Middle frontal gyrus (tissue), 1 donor: ENCODE measurements around the gene RTF2.

Experiments used
- DNase-seq: peaks from one replicate; pipeline ENCODE4 v3.0.0-alpha.2; 2015; ENCODE audit warnings: low spot score; ENCODE audit errors: extremely low spot score

The RTF2 gene

GRCh38 chr20:56468316-56469076 is at the start of gene RTF2:
Gene RTF2, plus strand, starts transcription at chr20:56468627. Its CDS starts 71 bp downstream, at chr20:56468698.
- peak; percentile 86 for DNase-seq

DNA sequence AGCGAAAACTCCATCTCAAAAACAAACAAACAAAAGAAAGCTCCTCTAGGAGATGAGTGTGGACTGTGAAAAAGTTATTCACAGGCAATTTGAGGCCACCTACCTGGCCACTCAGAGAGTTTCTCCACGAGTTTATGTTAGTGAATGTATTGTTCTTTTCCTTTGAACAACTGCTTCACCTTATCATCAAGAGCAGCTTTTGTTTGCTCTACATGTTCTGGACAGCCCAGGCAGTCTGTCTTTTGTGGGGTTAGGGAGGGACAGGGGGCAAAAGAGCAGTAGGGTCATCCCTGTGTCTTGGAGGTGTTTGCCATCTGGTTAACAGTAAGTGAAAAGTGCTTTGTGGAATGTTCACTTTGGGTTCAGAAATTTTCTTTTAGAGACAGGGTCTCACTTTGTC is 48.4 kb upstream of the RTF2 start:
- no peak for DNase-seq

GRCh38 chr20:56420940-56421688 is 47.3 kb upstream of the RTF2 start:
- no peak for DNase-seq

GRCh38 chr20:56422076-56422823 is 46.2 kb upstream of the RTF2 start:
- no peak for DNase-seq

GRCh38 chr20:56422824-56423189 is 45.6 kb upstream of the RTF2 start:
- DNase-seq = no peak

DNA sequence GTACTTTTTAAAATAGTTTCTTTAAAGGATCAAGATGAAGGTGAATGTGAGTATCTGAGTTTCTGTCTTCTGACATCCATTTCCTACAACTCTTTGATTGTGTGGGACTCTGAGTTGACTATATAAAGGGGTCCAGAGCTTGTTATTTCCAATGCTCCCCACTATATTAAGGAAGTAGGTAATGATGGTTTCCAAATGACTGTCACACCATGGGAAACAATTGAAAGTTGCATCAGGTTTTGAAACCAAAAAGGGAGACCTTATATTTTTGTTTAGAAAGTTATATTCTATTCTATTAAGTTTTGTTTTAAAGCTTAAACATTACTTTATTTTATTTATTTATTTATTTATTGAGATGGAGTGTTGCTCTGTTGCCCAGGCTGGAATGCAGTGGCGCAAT is 45.2 kb upstream of the RTF2 start:
- DNase-seq = no peak

- no peak for DNase-seq
These were observed 44.5 kb upstream of the RTF2 start for GRCh38 chr20:56423886-56424285.

DNA sequence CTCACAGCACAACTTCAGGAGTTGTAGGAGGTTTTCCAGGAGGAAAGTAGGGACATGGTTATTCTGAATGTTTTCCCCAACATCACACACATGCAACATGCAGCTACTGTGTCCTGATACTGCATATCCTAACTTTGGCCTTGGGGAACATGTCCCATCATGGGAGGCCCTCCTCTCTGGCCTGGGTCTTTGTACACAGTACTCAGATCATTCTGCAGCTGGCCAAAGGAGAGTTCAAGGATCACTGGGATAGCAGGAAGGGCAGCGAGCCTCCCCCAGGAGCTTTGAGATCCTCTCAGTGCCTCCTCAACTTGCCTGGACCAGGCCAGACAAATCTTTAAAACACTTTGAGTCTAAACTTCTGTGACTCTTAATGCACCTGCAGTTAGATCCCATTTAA is 43.5 kb upstream of the RTF2 start:
- DNase-seq = no peak

- DNase-seq = no peak
These were observed 42.4 kb upstream of the RTF2 start for GRCh38 chr20:56426026-56426425.

GRCh38 chr20:56426926-56427325 is 41.5 kb upstream of the RTF2 start:
- no peak for DNase-seq

DNA sequence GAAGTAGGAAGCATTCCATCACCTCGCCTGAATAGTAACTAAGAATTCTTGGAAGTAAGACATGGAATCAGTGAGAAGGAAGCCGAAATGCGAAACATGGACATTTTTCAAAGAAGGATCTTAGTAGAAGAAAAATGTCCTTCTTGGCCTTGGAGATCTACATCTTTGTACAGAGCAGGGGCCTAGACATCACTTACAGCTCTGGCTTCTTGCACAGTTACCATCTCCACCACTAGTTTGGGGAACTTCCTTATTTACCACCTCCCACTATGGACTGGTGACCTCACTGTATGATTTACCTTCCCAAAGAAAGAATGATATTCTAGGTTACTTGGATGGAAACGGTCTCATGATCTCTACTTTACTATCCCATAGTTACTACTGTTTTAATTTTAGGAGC is 40.6 kb upstream of the RTF2 start:
- DNase-seq = no peak

DNA sequence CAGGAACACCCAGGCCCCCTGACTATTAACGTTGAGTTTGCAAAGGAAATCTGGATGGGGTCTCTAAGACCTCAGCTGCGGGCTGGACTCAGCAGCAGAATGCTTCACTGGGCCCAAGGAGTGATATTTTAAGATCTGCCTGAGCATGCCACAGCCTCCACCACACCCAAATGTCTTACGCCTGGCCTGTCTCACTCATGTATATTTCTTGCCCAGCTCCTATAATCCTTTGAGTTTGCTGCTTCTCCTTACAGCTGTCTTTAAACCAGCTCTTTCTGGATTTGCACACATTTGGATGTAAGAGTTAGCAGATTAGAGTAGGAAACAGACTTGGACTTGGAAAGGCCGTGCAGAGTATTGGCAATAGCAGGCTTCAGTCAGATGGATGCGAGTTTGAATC is 40.0 kb upstream of the RTF2 start:
- DNase-seq = no peak

- no peak for DNase-seq
These were observed 39.5 kb upstream of the RTF2 start for GRCh38 chr20:56428881-56429280.

DNA sequence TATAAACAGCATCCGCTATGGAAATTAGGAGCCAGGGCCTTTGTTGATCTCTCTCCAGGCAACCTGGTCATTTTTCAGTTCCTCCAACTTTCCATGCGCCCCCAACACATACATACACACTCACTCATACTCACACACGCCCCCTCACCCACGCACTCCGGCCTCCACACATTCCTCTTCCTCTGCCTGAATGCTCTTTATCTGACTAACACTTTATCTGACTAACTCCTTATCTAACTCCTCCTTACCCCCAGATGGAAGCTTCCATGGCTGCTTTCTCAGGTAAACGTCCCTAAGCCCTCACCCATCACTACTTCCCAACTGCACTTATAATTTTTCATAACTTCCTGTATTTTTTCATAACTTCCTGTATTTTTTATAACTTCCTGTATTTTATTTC is 38.9 kb upstream of the RTF2 start:
- no peak for DNase-seq

DNA sequence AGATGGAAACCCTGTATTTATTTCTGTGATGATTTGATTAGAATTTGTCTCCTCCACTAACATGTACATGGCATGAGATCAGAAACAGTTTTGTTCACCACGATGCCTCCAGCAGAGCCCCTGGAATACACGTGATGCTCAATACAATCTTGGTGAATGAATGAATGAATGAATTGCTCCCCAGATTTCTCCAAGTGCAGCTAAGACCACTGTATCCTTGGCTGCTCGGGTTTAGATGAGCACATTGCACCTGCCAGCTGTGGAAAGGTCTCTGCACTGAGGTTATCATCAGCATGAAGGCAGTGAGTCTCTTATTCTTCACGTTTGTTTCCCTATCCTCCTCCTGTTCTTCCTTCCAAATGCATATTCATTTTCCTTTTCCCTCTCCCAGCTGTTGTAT is 38.5 kb upstream of the RTF2 start:
- no peak for DNase-seq

DNA sequence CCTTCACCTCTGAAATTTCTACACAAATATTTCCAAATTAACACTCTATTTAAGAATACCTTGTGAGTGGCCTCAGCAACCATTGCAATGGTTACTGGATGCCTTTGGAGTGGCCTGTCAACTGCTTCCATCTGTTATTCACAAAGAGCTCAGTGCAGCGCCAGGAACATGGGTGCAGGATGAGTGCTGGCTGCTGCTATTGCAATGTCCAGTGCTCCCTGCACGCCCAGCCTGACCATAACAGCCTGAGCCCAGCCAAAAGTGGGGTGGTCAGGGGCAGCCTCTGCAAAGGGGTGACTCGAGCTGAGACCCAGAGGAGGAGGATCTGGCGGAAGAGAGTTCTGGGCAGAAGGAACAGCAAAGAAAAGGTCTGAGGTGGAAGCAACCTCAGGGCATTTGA is 38.0 kb upstream of the RTF2 start:
- no peak for DNase-seq

- DNase-seq = no peak
These were observed 37.5 kb upstream of the RTF2 start for GRCh38 chr20:56430957-56431356.

- DNase-seq = no peak
These were observed 37.0 kb upstream of the RTF2 start for GRCh38 chr20:56431471-56431870.

DNA sequence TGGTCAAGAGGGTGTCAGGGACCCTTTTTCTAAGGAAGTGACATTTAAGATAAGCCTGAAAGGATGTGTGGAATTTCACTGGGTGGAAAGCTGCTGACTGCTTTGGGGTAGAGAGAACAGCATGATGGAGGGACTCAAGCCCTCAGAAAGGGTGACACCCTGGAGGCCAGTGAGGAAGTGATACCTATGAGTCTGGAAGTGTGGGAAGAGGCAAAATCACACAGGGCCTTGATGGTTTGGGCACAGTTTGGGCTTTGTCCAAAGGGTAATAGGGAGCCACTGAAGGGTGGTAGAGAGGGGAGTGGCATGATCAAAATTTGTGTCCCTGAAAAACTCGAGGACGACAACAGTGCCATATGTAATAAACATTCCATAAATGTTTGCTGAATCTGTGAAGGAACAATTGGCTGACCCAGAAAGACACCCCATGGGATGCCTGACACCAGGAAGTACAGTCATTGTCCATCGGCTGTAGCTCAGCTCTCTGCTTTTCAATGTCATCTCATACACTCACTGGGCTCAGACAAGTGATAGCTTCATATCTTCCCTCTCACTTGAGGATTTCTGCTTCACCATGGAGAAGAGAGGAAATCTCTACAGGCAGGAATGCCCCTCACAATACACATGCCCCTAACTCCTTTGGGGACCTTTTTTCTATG is 35.1 kb upstream of the RTF2 start:
- DNase-seq = no peak

DNA sequence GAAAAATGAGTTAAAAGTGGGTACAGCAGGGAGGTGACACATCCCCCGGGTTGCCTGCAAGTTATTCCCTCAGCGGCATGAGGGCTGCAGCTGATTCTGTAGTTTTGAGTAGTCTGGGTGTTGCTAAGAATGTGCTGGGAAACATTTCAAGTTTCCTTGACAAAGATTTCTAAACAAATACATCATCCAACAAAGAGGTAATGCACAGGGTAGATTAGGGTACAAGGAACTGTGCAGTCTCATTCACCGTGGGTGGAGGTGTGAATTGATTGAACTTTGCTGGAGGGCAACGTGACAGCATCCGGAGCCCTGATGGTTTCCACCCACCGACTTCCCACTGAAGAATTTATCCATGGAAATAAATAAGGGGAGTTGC is 34.6 kb upstream of the RTF2 start:
- DNase-seq = no peak

- DNase-seq = no peak
These were observed 31.0 kb upstream of the RTF2 start for GRCh38 chr20:56437196-56437960.
